Smooth muscle cell (in vitro differentiated cells): Measurements from ENCODE around the gene FTO. TPM values are rescaled to one million over a fixed set of nuclear protein-coding genes. Genes with fewer than 3 reads are reported as not detected.

Experiments
- DNase-seq: peaks from one replicate; lab custom pipeline; 2025; ENCODE audit not compliant: unreplicated experiment; lab: John Stamatoyannopoulos, UW
- H2AFZ ChIP-seq: fragments of 200-600 bp; sonication (generic); 2 replicates; pipeline ENCODE4 v1.6.0; 2016; ENCODE audit warnings: antibody characterized with exemption, low read depth, mild to moderate bottlenecking
- H3F3A ChIP-seq: fragments of 200-600 bp; sonication (generic); 2 replicates; pipeline ENCODE4 v1.6.0; 2017; ENCODE audit warnings: antibody characterized with exemption, low read depth
- H3K27ac ChIP-seq: fragments of 200-600 bp; sonication (generic); 2 replicates; pipeline ENCODE4 v1.5.1; 2016; ENCODE audit warnings: low read depth, mild to moderate bottlenecking
- H3K27me3 ChIP-seq: fragments of 200-600 bp; sonication (generic); 2 replicates; pipeline ENCODE4 v1.6.1; 2016; ENCODE audit warnings: low read depth, mild to moderate bottlenecking
- H3K36me3 ChIP-seq: fragments of 200-600 bp; sonication (generic); 2 replicates; pipeline ENCODE4 v1.5.1; 2016; ENCODE audit warnings: low read depth
- H3K4me1 ChIP-seq: fragments of 200-600 bp; sonication (generic); 2 replicates; pipeline ENCODE4 v1.5.1; 2016; ENCODE audit warnings: low read depth
- H3K4me2 ChIP-seq: fragments of 200-600 bp; sonication (generic); 2 replicates; pipeline ENCODE4 v1.6.0; 2016; ENCODE audit warnings: mild to moderate bottlenecking
- H3K4me3 ChIP-seq: fragments of 200-600 bp; sonication (generic); 2 replicates; pipeline ENCODE4 v1.5.1; 2016; ENCODE audit warnings: mild to moderate bottlenecking
- H3K79me2 ChIP-seq: fragments of 200-600 bp; sonication (generic); 2 replicates; pipeline ENCODE4 v1.6.0; 2016; ENCODE audit warnings: low read depth, mild to moderate bottlenecking
- H3K9ac ChIP-seq: fragments of 200-600 bp; sonication (generic); 2 replicates; pipeline ENCODE4 v1.6.0; 2016; ENCODE audit warnings: low read depth
- H3K9me3 ChIP-seq: fragments of 200-600 bp; sonication (generic); replicated peaks from 2 replicates; pipeline ENCODE4 v1.5.1; 2016; ENCODE audit warnings: low read depth
- H4K20me1 ChIP-seq: fragments of 200-600 bp; sonication (generic); 2 replicates; pipeline ENCODE4 v1.6.0; 2016; ENCODE audit warnings: low read depth
- CTCF ChIP-seq: fragments of 200-600 bp; sonication (generic); IDR thresholded peaks from 2 replicates; pipeline ENCODE4 v1.5.1; 2017; ENCODE audit warnings: borderline replicate concordance, mild to moderate bottlenecking, antibody characterized with exemption; ENCODE audit not compliant: insufficient read depth, poor library complexity, severe bottlenecking
- WGBS: methylation state at CpG from one replicate; pipeline ENCODE4 v1.1.7; 2016; ENCODE audit warnings: low lambda C conversion rate; 5-methylcytosine and 5-hydroxymethylcytosine counted together
- polyA plus RNA-seq: library from polyadenylated mRNA; unstranded; fragments of >200 nt; fragmentation: Nextera tagmentation; extraction: Ambion mirVana; gene quantifications from 2 replicates; pipeline ENCODE4 v1.2.1, GENCODE V29; 2016
- total RNA-seq: library from RNA; depleted of rRNA; stranded (reverse); fragments of >200 nt; gene quantifications from 2 replicates; pipeline ENCODE4 v1.2.3, GENCODE V29; 2014

Gene FTO
- total and polyA plus RNA-seq, 2 experiments from 2014 or later, result 81.1 to 89.9 TPM

GRCh38 chr16:54053891-54054820 lies 350.2 kb downstream of the FTO start:
- no peak for TF ChIP-seq CTCF
- H3K79me2 ChIP-seq, result no peaks in the 10 kb centered on the region
- no peak overlapping the region for H3K9ac ChIP-seq
- DNase-seq, result no peak
- WGBS, result 88% methylated on average over 16 of the region's 16 CpGs
- H3K36me3 ChIP-seq, result no peaks in the 10 kb centered on the region
- no peak overlapping the region for H3K27ac ChIP-seq
- H3F3A ChIP-seq, result no peaks in the 10 kb centered on the region
- H3K4me2 ChIP-seq, result no peak overlapping the region
- no peaks in the 10 kb centered on the region for H3K27me3 ChIP-seq
- no peaks in the 10 kb centered on the region for H3K9me3 ChIP-seq
- no peak overlapping the region for H3K4me3 ChIP-seq
- H2AFZ ChIP-seq, result no peak overlapping the region
- peaks cover 25% of the 10 kb centered on the region for H4K20me1 ChIP-seq
- H3K4me1 ChIP-seq, result peaks cover 40% of the 10 kb centered on the region

GRCh38 chr16:54055191-54055590 lies 351.2 kb downstream of the FTO start:
- Histone ChIP-seq H3F3A (no peaks in the 10 kb centered on the region), H4K20me1 (peaks cover 17% of the 10 kb centered on the region)

GRCh38 chr16:54055864-54056263 lies 351.9 kb downstream of the FTO start:
- H3F3A ChIP-seq, result no peaks in the 10 kb centered on the region
- H3K4me2 ChIP-seq, result no peak overlapping the region
- 85% methylated on average over 3 of the region's 3 CpGs for WGBS

More at GRCh38 chr16:54055191-54055590, 351.2 kb downstream of the FTO start:
- Histone ChIP-seq H3K4me3 (no peak overlapping the region), H3K27me3 (no peaks in the 10 kb centered on the region), H3K9me3 (no peaks in the 10 kb centered on the region), H3K36me3 (peaks cover 4% of the 10 kb centered on the region), H3K79me2 (no peaks in the 10 kb centered on the region), H2AFZ (no peak overlapping the region), H3K9ac (no peak overlapping the region), H3K4me2 (no peak overlapping the region), H3K4me1 (peaks cover 29% of the 10 kb centered on the region), H3K27ac (no peak overlapping the region)
- TF ChIP-seq CTCF, result no peak
- no peak for DNase-seq
- 43% methylated on average over 4 of the region's 4 CpGs for WGBS

More at GRCh38 chr16:54055864-54056263, 351.9 kb downstream of the FTO start:
- Histone ChIP-seq H3K9ac (no peak overlapping the region), H3K4me3 (no peak overlapping the region), H3K27me3 (no peaks in the 10 kb centered on the region), H3K79me2 (no peaks in the 10 kb centered on the region), H3K9me3 (no peaks in the 10 kb centered on the region), H3K4me1 (peaks cover 23% of the 10 kb centered on the region), H4K20me1 (peaks cover 14% of the 10 kb centered on the region), H3K27ac (no peak overlapping the region), H2AFZ (no peak overlapping the region), H3K36me3 (peaks cover 4% of the 10 kb centered on the region)
- DNase-seq, result no peak
- TF ChIP-seq CTCF, result no peak
